PC-3 (cell line): Measurements from ENCODE around the gene TBXA2R.

Source experiments
- EZH2 ChIP-seq: fragments of 300-600 bp; sonication (generic); IDR thresholded peaks from one replicate; pipeline ENCODE4 v1.6.1; 2017; ENCODE audit warnings: antibody characterized with exemption, mild to moderate bottlenecking, low read length; ENCODE audit not compliant: unreplicated experiment
- EZH2phosphoT487 ChIP-seq: fragments of 300-600 bp; sonication (generic); IDR thresholded peaks from 2 replicates; pipeline ENCODE4 v1.6.1; 2018; ENCODE audit warnings: mild to moderate bottlenecking, antibody characterized with exemption, low read length, borderline replicate concordance

DNA sequence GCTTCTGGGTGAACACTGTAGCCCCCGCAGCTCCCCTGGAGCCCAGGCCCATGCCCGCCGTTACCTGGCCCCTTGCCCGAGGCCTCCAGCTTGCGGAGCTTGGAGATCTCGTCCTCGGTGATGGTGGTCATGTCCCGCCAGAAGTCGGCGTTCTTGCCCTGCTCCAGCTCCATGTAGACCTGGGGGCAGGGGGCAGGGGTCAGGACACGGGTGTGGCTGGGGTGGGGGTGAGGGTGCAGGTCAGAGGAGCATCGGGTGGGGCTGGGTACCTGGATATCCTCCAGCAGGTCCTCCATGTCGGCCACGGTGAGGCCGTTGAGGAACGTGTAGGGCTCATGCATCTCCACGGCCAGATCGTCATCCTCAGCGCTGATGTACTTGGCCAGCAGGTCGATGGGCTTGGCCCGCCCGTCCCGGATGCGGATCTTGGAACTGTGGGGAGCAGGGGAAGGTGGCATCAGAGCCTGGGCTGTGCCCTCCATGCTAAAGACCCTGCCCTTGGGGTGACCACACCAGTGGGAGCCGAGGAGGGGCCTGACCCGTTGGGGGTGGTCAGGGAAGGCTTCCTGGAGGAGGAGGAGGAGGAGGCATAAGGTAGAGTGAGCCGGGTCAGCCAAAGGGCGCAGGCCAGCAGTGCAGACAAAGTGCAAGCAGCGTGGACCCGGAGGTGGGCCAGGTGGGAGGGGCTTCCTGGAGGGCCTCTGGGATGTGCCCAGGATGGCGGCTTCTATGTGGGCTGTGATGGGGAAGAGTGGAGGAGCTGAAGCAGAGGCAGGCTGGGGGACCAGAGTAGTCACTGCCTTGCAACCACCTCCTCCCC, 12.3 kb upstream of the TBXA2R start:
- TF ChIP-seq EZH2phosphoT487 (no peak), EZH2 (no peak)
